Activated B cell treated with CpG ODN at 0.5 μM for 24 hours (primary cell): Measurements from ENCODE around the gene RBM23. TPM values are rescaled to one million over a fixed set of nuclear protein-coding genes. Genes with fewer than 3 reads are reported as not detected.
"Not testable (repeated sequence)": the region's sequence is repeated elsewhere in the genome, so short reads cannot be mapped to it uniquely, and the experiment has no call there.

ENCODE experiments used
- ATAC-seq: fragments of 200-7000 bp; cut with Tn5 transposase; one replicate; pipeline ENCODE4 v1.10.0; 2021; ENCODE audit warnings: low read depth, mild to moderate bottlenecking, moderate library complexity
- CTCF ChIA-PET: fragments of 350-600 bp; sonication (Branson Sonifier 250); formaldehyde crosslinking; loops from one replicate; lab custom pipeline; 2021; ENCODE audit warnings: antibody characterized with exemption; lab: Charles Lee
- POLR2A ChIA-PET: fragments of 350-600 bp; sonication (Branson Sonifier 250); formaldehyde crosslinking; loops from one replicate; lab custom pipeline; 2021; ENCODE audit warnings: antibody characterized with exemption; lab: Charles Lee
- DNase-seq: peaks from one replicate; pipeline ENCODE4 v3.0.0; 2022
- H3K27ac Mint-ChIP-seq: one replicate; pipeline ENCODE4 v1.8.0; 2020; ENCODE audit warnings: mixed read lengths
- H3K27me3 Mint-ChIP-seq: one replicate; pipeline ENCODE4 v1.8.0; 2021; ENCODE audit warnings: mixed read lengths
- H3K36me3 Mint-ChIP-seq: one replicate; pipeline ENCODE4 v1.8.0; 2021; ENCODE audit warnings: low read depth, mixed read lengths
- H3K4me1 Mint-ChIP-seq: one replicate; pipeline ENCODE4 v1.8.0; 2021; ENCODE audit warnings: mixed read lengths
- H3K4me3 Mint-ChIP-seq: one replicate; pipeline ENCODE4 v1.8.0; 2020; ENCODE audit warnings: mild to moderate bottlenecking, mixed read lengths
- H3K9me3 Mint-ChIP-seq: one replicate; pipeline ENCODE4 v1.8.0; 2020; ENCODE audit warnings: mixed read lengths
- intact Hi-C: fragments of 100-400 bp; cut with micrococcal nuclease; formaldehyde crosslinking; loops from one replicate; pipeline ENCODE4 v1.15.1; 2024
- total RNA-seq: library from RNA; stranded (reverse); gene quantifications from 2 replicates; pipeline ENCODE4 v1.2.3, GENCODE V29; 2022
- TF ChIP-seq, protein P1 (sequence below): fragments of 200-600 bp; IDR thresholded peaks from one replicate; pipeline ENCODE4 v1.8.0; 2022; ENCODE audit warnings: antibody characterized with exemption, mild to moderate bottlenecking

RBM23 gene
- total RNA-seq, 1 donor from 2014 or later = 131 TPM

DNA sequence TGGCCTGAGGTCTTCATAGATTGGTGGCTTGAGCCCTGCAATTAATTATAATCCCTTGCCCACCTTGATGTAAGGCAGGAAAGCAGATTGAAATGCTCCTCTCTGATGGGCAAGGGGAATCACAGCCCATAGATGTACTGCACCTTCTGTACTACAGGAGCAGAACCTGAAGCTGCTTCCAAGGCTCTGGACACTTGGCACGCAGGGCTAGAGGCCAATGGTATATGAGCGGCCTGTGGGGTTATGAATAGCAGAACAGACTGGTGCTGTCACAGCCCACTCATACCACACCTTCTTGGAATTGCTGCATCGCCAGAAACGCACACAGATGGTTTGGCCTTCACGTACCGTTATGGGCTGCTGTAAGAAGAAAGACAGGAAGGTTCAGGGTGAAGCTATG, 1.7 kb upstream of the RBM23 start:
- Mint-ChIP-seq H3K9me3 (no peaks in the 10 kb centered on the region), H3K4me1 (peaks cover 40% of the 10 kb centered on the region), H3K27ac (no peak overlapping the region), H3K4me3 (no peak overlapping the region), H3K36me3 (peaks cover 80% of the 10 kb centered on the region), H3K27me3 (no peaks in the 10 kb centered on the region)
- DNase-seq (no peak), ATAC-seq (no peak)
- intact Hi-C loops = loop anchor here (10.0 kb wide), 1 partner anchor 634 kb away; the partner anchor contains the start of genes THTPA and ZFHX2
- POLR2A ChIA-PET = interaction anchor here (0.7 to 7.0 kb wide), 3 partner anchors 9 to 36 kb away, joined by 4 to 74 read pairs (median 47); partner anchors contain the start of genes HAUS4, PRMT5 and REM2
- CTCF ChIA-PET = interaction anchor here (4.1 kb wide), 1 partner anchor 9 kb away, joined by 19 read pairs; the partner anchor contains the start of gene PRMT5
- TF ChIP-seq, protein P1, sequence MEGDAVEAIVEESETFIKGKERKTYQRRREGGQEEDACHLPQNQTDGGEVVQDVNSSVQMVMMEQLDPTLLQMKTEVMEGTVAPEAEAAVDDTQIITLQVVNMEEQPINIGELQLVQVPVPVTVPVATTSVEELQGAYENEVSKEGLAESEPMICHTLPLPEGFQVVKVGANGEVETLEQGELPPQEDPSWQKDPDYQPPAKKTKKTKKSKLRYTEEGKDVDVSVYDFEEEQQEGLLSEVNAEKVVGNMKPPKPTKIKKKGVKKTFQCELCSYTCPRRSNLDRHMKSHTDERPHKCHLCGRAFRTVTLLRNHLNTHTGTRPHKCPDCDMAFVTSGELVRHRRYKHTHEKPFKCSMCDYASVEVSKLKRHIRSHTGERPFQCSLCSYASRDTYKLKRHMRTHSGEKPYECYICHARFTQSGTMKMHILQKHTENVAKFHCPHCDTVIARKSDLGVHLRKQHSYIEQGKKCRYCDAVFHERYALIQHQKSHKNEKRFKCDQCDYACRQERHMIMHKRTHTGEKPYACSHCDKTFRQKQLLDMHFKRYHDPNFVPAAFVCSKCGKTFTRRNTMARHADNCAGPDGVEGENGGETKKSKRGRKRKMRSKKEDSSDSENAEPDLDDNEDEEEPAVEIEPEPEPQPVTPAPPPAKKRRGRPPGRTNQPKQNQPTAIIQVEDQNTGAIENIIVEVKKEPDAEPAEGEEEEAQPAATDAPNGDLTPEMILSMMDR = no peak

DNA sequence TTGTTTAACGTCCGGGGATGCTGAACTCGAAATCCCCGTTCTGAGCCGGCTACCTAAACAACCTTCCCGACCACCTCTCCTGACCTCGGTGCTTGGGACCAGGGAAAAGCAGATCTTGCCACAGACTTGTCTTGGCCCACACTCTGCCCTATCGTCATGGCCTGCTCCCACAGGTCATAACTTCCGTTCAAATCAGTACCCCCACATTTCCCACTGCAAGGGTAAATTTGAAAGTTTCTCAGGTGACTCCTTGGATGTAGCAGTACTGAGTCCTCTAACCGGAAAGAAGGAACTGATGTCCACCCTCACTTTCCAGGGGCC, 612 bp upstream of the RBM23 start:
- ChIA-PET POLR2A (interaction anchor here (0.6 to 7.0 kb wide), 20 partner anchors 8 to 1649 kb away, joined by 3 to 74 read pairs (median 6); partner anchors contain the start of genes ABHD4, ACIN1, AJUBA and C14orf119), CTCF (interaction anchor here (0.7 to 4.1 kb wide), 5 partner anchors 8 to 349 kb away, joined by 3 to 19 read pairs (median 3); partner anchors contain the start of gene PRMT5)
- TF ChIP-seq, protein P1 = no peak
- peaks cover 77% of the 10 kb centered on the region for H3K36me3 Mint-ChIP-seq
- peak overlapping the region; percentile 100 for H3K27ac Mint-ChIP-seq
- H3K4me3 Mint-ChIP-seq = peak overlapping the region; percentile 99
- H3K4me1 Mint-ChIP-seq = peaks cover 51% of the 10 kb centered on the region
- DNase-seq = no peak
- H3K27me3 Mint-ChIP-seq = no peaks in the 10 kb centered on the region
- peak; percentile 1 for ATAC-seq
- H3K9me3 Mint-ChIP-seq = no peaks in the 10 kb centered on the region
- intact Hi-C loops = loop anchor here (1.0 to 5.0 kb wide), 10 partner anchors 10 to 402 kb away; partner anchors contain the start of genes ACIN1, C14orf119, DAD1 and HAUS4

DNA sequence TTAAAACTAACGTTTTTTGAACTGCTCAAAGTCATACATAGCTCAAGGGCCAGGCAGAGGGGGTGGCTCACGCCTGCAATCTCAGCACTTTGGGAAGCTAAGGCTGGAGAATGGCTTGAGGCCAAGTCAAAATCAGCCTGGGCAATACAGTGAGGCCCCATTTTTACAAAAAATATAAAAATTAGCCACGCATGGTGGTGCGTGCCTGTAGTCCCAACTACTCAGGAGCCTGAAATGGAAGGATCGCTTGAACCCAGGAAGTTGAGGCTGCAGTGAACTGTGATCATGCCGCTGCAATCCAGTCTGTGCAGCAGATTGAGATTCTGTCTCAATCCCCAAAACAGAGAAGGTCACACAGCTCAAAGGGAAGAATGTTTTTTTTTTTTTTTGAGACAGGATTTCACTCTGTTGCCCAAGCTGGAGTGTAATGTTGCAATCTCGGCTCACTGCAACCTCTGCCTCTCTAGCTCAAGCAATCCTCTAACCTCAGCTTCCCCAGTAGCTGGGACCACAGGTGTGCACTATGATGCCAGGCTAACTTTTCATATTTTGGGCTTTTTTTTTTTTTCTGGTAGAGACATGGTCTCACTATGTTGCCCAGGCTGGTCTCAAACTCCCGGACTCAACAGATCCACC, 2.9 kb downstream of the RBM23 start:
- Mint-ChIP-seq H3K27me3 (no peaks in the 10 kb centered on the region), H3K4me3 (no peak overlapping the region), H3K4me1 (peaks cover 65% of the 10 kb centered on the region), H3K36me3 (peaks cover 67% of the 10 kb centered on the region), H3K27ac (no peak overlapping the region), H3K9me3 (no peaks in the 10 kb centered on the region)
- DNase-seq (no peak), ATAC-seq (no peak)
- TF ChIP-seq, protein P1 = no peak
- POLR2A ChIA-PET = interaction anchor here (0.6 to 7.0 kb wide), 6 partner anchors 14 to 1104 kb away, joined by 3 to 74 read pairs (median 4); partner anchors contain the start of genes PRMT5 and REM2
- intact Hi-C loops = loop anchor here (5.0 kb wide), 1 partner anchor 149 kb away; the partner anchor contains the start of gene OXA1L
- CTCF ChIA-PET = interaction anchor here (1.7 kb wide), 1 partner anchor 346 kb away, joined by 4 read pairs; no protein-coding TSS in a partner anchor

DNA sequence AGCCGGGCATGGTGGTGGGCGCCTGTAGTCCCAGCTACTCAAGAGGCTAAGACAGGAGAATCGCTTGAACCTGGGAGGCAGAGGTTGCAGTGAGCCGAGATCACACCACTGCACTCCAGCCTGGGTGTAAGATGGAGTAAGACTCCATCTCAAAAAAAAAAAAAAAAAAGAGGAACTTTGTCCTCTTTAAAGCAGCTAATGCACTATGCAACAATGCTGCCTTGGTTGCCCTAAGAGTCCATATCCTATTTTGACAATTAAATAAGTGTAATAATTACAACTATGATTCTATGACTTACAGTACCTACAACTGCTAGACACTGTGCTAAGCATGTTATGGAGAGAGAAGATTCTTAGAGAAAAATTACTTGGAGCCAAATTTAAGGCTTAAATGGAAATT, 4.1 kb downstream of the RBM23 start:
- H3K4me3 Mint-ChIP-seq, H3K27me3 Mint-ChIP-seq, H3K27ac Mint-ChIP-seq, ATAC-seq, CTCF ChIA-PET, H3K9me3 Mint-ChIP-seq, DNase-seq: not testable (repeated sequence)
- Mint-ChIP-seq H3K36me3 (peaks cover 62% of the 10 kb centered on the region), H3K4me1 (peaks cover 62% of the 10 kb centered on the region)
- POLR2A ChIA-PET = interaction anchor here (0.6 to 7.0 kb wide), 5 partner anchors 15 to 1626 kb away, joined by 3 to 74 read pairs (median 4); partner anchors contain the start of genes PRMT5 and REM2
- intact Hi-C loops = loop anchor here (5.0 kb wide), 1 partner anchor 148 kb away; the partner anchor contains the start of gene OXA1L

- DNase-seq (no peak), ATAC-seq (no peak)
- POLR2A ChIA-PET = interaction anchor here (0.6 to 1.4 kb wide), 2 partner anchors 23 to 24 kb away, joined by 5 to 7 read pairs; no protein-coding TSS in a partner anchor
- no peaks in the 10 kb centered on the region for H3K9me3 Mint-ChIP-seq
- intact Hi-C loops = no loop called here
- no peak overlapping the region for H3K4me3 Mint-ChIP-seq
- TF ChIP-seq, protein P1 = no peak
- peaks cover 29% of the 10 kb centered on the region for H3K4me1 Mint-ChIP-seq
- CTCF ChIA-PET = no interaction called here
- H3K36me3 Mint-ChIP-seq = peaks cover 60% of the 10 kb centered on the region
- no peak overlapping the region for H3K27ac Mint-ChIP-seq
- H3K27me3 Mint-ChIP-seq = no peaks in the 10 kb centered on the region
These were observed 8.0 kb downstream of the RBM23 start for GRCh38 chr14:22910916-22911315.
